Activated CD8-positive, alpha-beta memory T cell treated with anti-CD3 and anti-CD28 coated beads for 1 hour (primary cell): ENCODE results near the gene PLXNB2.

Experiments used
- DNase-seq, 2 donors: peaks; one replicate each; pipeline ENCODE4 v3.0.0-alpha.2; 2020; ENCODE audit warnings: low read depth in 1 of 2; ENCODE audit errors: extremely low read depth in 1 of 2

PLXNB2 gene

GRCh38 chr22:50313021-50313420 lies 5.6 kb upstream of the PLXNB2 start:
- DNase-seq, result no peak

DNA sequence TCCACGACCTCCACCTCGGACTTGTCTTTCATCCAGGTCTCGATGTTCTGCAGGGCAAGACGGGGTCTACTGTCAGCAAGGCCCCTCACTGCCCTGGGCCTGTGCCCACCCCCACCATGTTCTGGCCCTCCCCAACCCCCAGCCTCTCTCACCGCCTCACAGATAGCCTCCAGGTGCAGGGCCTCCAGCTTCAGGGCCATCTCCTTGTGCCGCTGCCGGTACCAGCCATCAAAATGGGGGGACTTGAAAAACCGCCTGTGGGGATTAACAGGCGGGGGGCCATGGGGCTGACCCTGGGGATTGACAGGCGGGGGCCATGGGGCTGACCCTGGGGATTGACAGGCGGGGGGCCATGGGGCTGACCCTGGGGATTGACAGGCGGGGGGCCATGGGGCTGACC lies 4.9 kb upstream of the PLXNB2 start:
- DNase-seq, result no peak

DNA sequence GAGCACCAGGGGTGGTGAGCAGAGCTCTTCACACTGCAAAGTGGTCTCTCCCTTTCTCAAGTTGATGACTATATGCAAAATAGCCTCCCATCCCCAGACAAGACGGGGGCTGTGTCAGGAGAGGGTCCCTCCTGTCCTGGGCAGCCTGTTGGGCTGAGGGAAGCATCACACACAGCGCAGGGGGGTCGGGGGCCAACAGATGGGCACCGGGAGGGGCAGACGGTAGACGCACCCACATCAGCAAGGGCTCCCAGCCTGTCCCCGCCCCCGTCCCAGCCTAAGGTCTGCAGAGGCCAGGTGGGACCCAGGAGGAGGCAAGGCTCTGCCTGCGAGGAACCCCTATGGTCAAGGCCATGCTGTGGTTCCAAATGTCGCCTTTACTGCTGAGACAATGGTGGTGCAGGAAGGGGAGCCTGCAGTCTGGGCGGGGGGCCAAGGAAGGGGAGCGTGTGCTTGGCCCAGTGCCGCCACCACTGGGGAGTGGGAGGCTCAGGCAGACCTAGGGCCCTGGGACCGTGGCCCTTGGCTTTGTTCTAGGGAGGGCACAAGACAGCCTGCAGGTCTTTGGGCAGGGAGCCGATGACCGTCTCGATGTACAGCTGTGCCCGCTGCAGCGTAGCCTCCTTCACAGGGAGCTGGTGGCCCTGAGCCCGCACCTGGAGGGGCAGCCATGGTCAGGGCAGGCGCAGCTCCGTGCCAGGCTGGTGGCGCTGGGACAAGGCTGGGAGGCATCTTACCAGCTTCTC lies 4.3 kb upstream of the PLXNB2 start:
- DNase-seq, result no peak

DNA sequence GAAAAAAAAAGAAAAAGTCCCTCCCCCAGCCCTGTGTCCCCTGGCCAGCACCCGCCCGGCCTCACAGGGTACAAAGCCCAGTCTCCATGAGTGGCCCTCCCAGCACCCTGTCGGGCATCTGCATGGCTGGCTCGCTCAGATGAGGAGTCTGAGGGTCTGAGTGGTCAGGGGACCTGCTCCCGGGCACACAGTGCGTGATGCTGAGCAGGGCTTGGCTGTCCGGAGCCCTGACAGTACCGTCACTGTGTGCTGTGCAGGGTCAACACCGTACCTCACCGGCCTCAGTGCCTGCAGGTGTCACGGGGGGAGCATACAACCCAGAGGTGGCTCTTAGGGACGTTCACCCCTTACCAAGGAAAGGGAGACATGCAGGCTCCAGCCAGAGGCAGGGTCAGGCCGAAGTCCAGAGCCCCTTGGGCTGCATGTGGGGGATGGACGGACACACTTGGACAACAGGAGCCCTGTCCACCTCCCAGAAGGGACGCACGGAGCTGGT lies 3.6 kb upstream of the PLXNB2 start:
- no peak for DNase-seq

DNA sequence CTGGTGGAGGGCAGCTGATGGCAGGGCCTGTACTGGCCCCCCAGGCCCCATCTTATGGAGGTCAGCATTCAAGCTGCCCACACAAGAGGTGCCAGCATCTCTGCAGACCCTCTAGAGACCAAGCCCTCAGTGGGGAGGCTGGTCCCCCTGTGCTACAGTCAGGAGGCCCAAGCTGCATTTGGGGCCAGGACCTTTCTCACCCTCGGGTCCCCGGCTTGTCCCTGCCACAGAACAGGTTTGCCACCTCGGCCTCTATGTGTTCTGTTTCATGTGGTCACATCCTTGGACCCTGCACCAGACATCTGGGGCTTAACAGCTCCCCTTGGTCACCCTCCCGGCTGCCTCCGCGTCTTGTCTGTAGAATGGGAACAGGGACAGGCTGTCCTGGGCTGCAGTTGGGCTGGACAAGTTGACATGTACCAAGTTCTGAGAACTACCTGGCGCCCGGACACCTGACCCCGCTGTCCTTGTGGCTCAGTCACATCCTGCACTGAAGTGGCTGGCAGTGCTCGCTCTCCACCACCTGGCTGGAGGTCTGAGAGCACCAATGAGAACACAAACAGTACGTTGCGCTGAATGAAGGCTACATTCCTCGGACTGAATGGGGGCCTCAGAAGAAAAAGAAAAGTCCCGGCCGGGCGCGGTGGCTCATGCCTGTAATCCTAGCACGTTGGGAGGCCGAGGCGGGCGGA lies 2.7 kb upstream of the PLXNB2 start:
- DNase-seq, result no peak

DNA sequence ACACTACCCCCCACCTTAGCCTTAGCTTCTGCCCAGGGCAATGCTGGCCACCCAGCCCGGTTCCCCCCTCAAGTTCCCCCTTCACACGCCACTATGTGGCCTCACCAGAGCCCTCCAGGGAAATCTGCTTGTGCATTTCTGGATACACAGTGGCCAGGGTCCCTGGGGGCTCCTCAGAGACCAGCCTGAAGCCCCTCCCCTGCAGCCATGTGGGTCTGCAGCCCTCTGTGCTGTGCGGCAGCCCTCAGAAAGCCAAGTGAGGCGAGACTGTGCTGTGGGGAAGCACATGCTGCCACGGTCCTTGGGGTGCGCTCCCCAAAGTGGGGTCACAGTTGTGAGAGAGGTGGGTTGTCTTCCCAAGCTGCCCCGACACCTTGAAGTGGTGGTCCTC lies 2.1 kb upstream of the PLXNB2 start:
- DNase-seq, result no peak

- no peak for DNase-seq
These were observed 1.6 kb upstream of the PLXNB2 start for GRCh38 chr22:50308986-50309600.

- DNase-seq, result no peak
These were observed 1.1 kb upstream of the PLXNB2 start for GRCh38 chr22:50308597-50308935.

DNA sequence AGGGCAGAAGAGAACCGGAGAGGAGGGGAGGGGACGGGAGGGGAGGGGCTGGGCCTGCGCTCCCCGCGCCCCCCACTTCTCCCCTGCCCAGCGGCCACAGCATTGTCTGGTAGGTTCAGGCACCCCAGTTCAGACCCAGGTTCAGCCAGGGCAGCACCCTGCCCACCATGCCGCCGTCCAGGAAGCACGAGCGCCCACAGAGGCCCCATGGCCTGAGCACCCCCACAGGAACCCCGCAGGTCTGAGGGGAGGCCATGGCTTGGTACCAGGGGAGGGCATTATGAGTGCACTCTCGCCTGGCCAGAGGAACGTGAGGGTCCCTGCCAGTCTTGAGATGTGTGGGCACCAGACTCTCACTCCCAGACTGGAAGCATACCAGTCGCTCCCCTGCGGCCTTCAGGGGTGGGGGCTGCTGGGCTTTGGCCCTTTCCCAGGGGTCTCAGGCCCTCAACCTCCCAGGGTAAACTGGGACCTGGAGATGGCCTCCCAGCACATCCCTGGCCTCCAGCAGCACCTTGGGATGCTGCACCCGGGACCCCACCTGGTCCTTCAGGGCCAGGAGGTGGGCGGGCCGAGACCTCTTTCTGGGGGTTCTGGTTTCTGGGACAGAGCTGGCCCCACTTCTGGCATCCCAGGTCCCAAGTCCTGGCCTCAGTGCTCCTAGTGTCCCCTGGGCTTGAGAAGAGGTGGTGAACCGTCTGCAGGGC lies 597 bp upstream of the PLXNB2 start:
- DNase-seq, result no peak

GRCh38 chr22:50305923-50306566 lies 1.4 kb downstream of the PLXNB2 start:
- no peak for DNase-seq

- DNase-seq, result no peak
These were observed 2.0 kb downstream of the PLXNB2 start for GRCh38 chr22:50305393-50305922.

- no peak for DNase-seq
These were observed 2.7 kb downstream of the PLXNB2 start for GRCh38 chr22:50304528-50305392.

- DNase-seq, result no peak
These were observed 3.5 kb downstream of the PLXNB2 start for GRCh38 chr22:50303848-50304527.

GRCh38 chr22:50303515-50303847 lies 4.0 kb downstream of the PLXNB2 start:
- DNase-seq, result no peak

- DNase-seq, result no peak
These were observed 4.9 kb downstream of the PLXNB2 start for GRCh38 chr22:50302564-50302963.

- DNase-seq, result no peak
These were observed 5.4 kb downstream of the PLXNB2 start for GRCh38 chr22:50302041-50302541.

DNA sequence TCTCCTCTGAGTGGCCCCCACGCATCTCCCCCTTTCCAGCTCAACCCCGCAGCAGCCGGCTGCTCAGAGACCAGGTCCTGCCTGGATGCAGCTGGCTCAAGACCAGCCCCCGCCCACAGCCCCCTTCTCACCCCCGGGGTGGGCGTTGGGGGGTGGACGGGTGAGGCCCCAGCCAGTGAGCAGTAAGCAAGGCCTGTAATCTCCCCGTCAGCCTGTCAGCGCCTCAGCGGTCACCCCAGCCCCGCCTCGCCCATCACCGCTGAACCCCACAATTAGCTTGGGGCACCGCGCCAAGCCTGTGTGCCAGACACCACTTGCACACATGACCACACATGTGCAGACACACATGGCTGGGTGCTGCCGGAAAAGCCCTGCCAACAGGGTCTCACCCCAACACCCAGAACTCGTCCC lies 5.9 kb downstream of the PLXNB2 start:
- DNase-seq, result no peak

DNA sequence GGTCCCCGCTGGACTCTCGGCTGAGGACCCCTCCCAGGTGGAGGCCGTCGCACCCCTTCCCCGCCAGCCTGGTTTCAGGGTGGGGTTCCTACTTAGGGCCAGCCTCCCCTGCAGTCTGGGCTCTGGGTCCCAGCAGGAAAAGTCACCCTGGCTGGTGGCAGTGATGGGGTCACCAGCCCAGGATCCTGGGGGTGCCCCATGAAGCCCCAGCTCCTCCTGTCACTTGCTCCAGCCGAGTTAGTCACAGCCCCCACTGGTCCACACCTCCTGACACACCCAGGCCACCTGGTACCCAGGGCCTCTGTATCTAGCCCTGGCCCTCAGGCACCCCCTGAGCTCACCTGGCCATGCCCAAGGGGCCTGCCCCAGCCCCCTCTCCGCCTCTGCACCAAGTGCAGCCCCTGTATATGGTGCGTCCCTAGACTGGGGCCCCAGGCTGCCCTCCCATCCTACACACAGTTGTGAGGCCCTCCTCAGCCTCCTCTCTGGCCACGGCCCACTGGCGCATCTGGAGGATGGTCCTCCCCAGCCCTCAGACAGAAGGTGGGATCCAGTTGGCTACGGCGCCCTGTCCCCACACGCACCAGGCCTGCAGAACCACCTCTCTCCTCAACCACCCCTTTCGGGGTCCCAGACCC lies 6.7 kb downstream of the PLXNB2 start:
- DNase-seq, result no peak
